ENCODE data around the gene BRD4. TPM values are rescaled to one million over a fixed set of nuclear protein-coding genes. Genes with fewer than 3 reads are reported as not detected.

The BRD4 gene
- total RNA-seq, 4 donors from 2014 or later: 34.7 to 69.6 (median 36.0) TPM

- no peak overlapping the region for H3K27ac ChIP-seq
Observed at GRCh38 chr19:15191982-15192381, 140.4 kb downstream of the BRD4 start.

GRCh38 chr19:15191514-15191913 lies 140.8 kb downstream of the BRD4 start:
- H3K4me1 ChIP-seq: peaks cover 0 to 21% (median 0%) of the 10 kb centered on the region in 4 donors
- H3K27ac ChIP-seq: no peak overlapping the region
- H3K4me3 ChIP-seq: no peak overlapping the region
- H3K27me3 ChIP-seq: peaks cover 0 to 17% of the 10 kb centered on the region in 2 donors
- DNase-seq (ENCODE audit: low spot score in 2 of 2): no peak
- 90 to 95% methylated on average over 18 of the region's 18 CpGs for WGBS, 2 donors
- H3K36me3 ChIP-seq: peaks cover 0 to 21% (median 0%) of the 10 kb centered on the region in 3 donors
- TF ChIP-seq CTCF (IDR thresholded peaks at IDR 0.05) (no peak), POLR2A (IDR thresholded peaks at IDR 0.05) (no peak), EP300 (IDR thresholded peaks at IDR 0.05) (no peak)
- no peaks in the 10 kb centered on the region for H3K9me3 ChIP-seq

More at GRCh38 chr19:15191982-15192381, 140.4 kb downstream of the BRD4 start:
- Histone ChIP-seq H3K4me1 (peaks cover 0 to 25% (median 0%) of the 10 kb centered on the region in 4 donors), H3K4me3 (no peak overlapping the region), H3K36me3 (peaks cover 0 to 16% (median 0%) of the 10 kb centered on the region in 3 donors), H3K9me3 (no peaks in the 10 kb centered on the region), H3K27me3 (peaks cover 0 to 22% of the 10 kb centered on the region in 2 donors)
- DNase-seq (ENCODE audit: low spot score in 2 of 2): no peak
- no peak for TF ChIP-seq POLR2A (IDR thresholded peaks at IDR 0.05)
- no peak for TF ChIP-seq CTCF (IDR thresholded peaks at IDR 0.05)
- no peak for TF ChIP-seq EP300 (IDR thresholded peaks at IDR 0.05)
- 90 to 94% methylated on average over 14 to 18 of the region's 18 CpGs for WGBS, 2 donors

GRCh38 chr19:15188851-15189250 lies 143.5 kb downstream of the BRD4 start:
- H3K9me3 ChIP-seq: no peaks in the 10 kb centered on the region
- no peak for DNase-seq (ENCODE audit: low spot score in 2 of 2)
- no peaks in the 10 kb centered on the region for H3K4me1 ChIP-seq
- TF ChIP-seq CTCF (IDR thresholded peaks at IDR 0.05) (no peak), POLR2A (IDR thresholded peaks at IDR 0.05) (no peak), EP300 (IDR thresholded peaks at IDR 0.05) (no peak)
- H3K27ac ChIP-seq: no peak overlapping the region
- no peaks in the 10 kb centered on the region for H3K27me3 ChIP-seq
- H3K4me3 ChIP-seq: no peak overlapping the region
- H3K36me3 ChIP-seq: peaks cover 0 to 25% (median 0%) of the 10 kb centered on the region in 3 donors
- WGBS, 2 donors: 73 to 91% methylated on average over 6 to 24 of the region's 24 CpGs

GRCh38 chr19:15187026-15188007 lies 145.0 kb downstream of the BRD4 start:
- peaks cover 0 to 25% (median 0%) of the 10 kb centered on the region in 3 donors for H3K36me3 ChIP-seq
- H3K27ac ChIP-seq: no peak overlapping the region
- H3K4me1 ChIP-seq: no peaks in the 10 kb centered on the region
- TF ChIP-seq EP300 (IDR thresholded peaks at IDR 0.05) (no peak), POLR2A (IDR thresholded peaks at IDR 0.05) (no peak), CTCF (IDR thresholded peaks at IDR 0.05) (no peak)
- no peaks in the 10 kb centered on the region for H3K9me3 ChIP-seq
- no peak for DNase-seq (ENCODE audit: low spot score in 2 of 2)
- H3K4me3 ChIP-seq: no peak overlapping the region
- H3K27me3 ChIP-seq: no peaks in the 10 kb centered on the region
- 86 to 94% methylated on average over 24 to 38 of the region's 38 CpGs for WGBS, 2 donors

Small RNA genes within 50 kb of the gene (small RNA-seq; reads per million reads assigned to genes)
- gene AC005776.1: not detected

Other genes with a start within 250 kb of the BRD4 start
- 10 to 100 TPM; 31.9 to 58.6 (median 49.4) TPM for gene SYDE1, start 225.1 kb downstream of the BRD4 start, total RNA-seq
- 10 to 100 TPM; 34.3 to 86.1 (median 53.2) TPM for gene NOTCH3, start 131.5 kb downstream of the BRD4 start, total RNA-seq
- under 1 TPM in 1 of 4 donors, not detected in 3; 0.20 TPM for gene EPHX3, start 100.1 kb downstream of the BRD4 start, total RNA-seq
- gene AKAP8, start 47.2 kb upstream of the BRD4 start, total RNA-seq: 10 to 100 TPM; 26.4 to 58.5 (median 55.9) TPM
- 100 to 1,000 TPM; 170 to 248 (median 183) TPM for gene AKAP8L, start 86.4 kb upstream of the BRD4 start, total RNA-seq
- gene WIZ, start 117.4 kb upstream of the BRD4 start, total RNA-seq: 100 to 1,000 TPM in 1 of 4 donors, 10 to 100 TPM in 3; 31.5 to 108 (median 46.3) TPM
- gene RASAL3, start 132.0 kb upstream of the BRD4 start, total RNA-seq: 1 to 10 TPM; 2.9 to 6.6 (median 4.3) TPM
- not detected for gene PGLYRP2, start 147.0 kb upstream of the BRD4 start, total RNA-seq
- under 1 TPM in 1 of 4 donors, not detected in 3; 0.30 TPM for gene CYP4F22, start 176.0 kb upstream of the BRD4 start, total RNA-seq

Measured in tibial nerve (tissue), 4 donors.